HG03025 (cell line): ENCODE results near the gene LTA4H.

Experiments
- ATAC-seq: cut with Tn5 transposase; IDR thresholded peaks from one replicate; pipeline ENCODE4 v1.9.1; 2021; ENCODE audit warnings: mild to moderate bottlenecking, moderate library complexity; ENCODE audit not compliant: unreplicated experiment, low FRiP score

LTA4H gene

GRCh38 chr12:96036765-96037455 is 1.5 kb upstream of the LTA4H start:
- no peak for ATAC-seq

- ATAC-seq = peak; percentile 7
These were observed 635 bp downstream of the LTA4H start for GRCh38 chr12:96034621-96035282.

- ATAC-seq = no peak
These were observed 1.6 kb downstream of the LTA4H start for GRCh38 chr12:96033549-96034389.

- ATAC-seq = no peak
These were observed 5.6 kb downstream of the LTA4H start for GRCh38 chr12:96029826-96030225.

- no peak for ATAC-seq
These were observed 6.8 kb downstream of the LTA4H start for GRCh38 chr12:96028538-96028937.

GRCh38 chr12:96026331-96026730 is 9.1 kb downstream of the LTA4H start:
- ATAC-seq = no peak

- no peak for ATAC-seq
These were observed 9.9 kb downstream of the LTA4H start for GRCh38 chr12:96025518-96025917.

GRCh38 chr12:96020314-96021003 is 14.9 kb downstream of the LTA4H start:
- peak; percentile 99 for ATAC-seq

GRCh38 chr12:96015672-96016071 is 19.7 kb downstream of the LTA4H start:
- ATAC-seq = no peak

GRCh38 chr12:96014943-96015599 is 20.3 kb downstream of the LTA4H start:
- ATAC-seq = no peak

- no peak for ATAC-seq
These were observed 27.7 kb downstream of the LTA4H start for GRCh38 chr12:96007729-96008128.

- no peak for ATAC-seq
These were observed 28.7 kb downstream of the LTA4H start for GRCh38 chr12:96006727-96007126.

GRCh38 chr12:96000858-96001257 is 34.5 kb downstream of the LTA4H start:
- no peak for ATAC-seq

- no peak for ATAC-seq
These were observed 35.9 kb downstream of the LTA4H start for GRCh38 chr12:95999484-95999883.

GRCh38 chr12:95998611-95999286 is 36.6 kb downstream of the LTA4H start:
- ATAC-seq = peak; percentile 89

GRCh38 chr12:95997911-95998510 is 37.4 kb downstream of the LTA4H start:
- no peak for ATAC-seq

- ATAC-seq = no peak
These were observed 38.1 kb downstream of the LTA4H start for GRCh38 chr12:95997276-95997675.

GRCh38 chr12:95996034-95996658 is 39.2 kb downstream of the LTA4H start, which contains the start of gene HAL:
TSS of gene HAL (minus strand) at chr12:95996344. CDS start at chr12:95995910, 434 bp downstream.
- no peak for ATAC-seq
